Erythroblast (primary cell): Measurements from ENCODE around the gene UBE3C.

Source experiments
- GATA1 ChIP-seq: IDR thresholded peaks from 2 replicates; pipeline ENCODE4 v1.6.1; 2011; ENCODE audit warnings: low read depth, mild to moderate bottlenecking, control low read depth, low read length, moderate library complexity
- POLR2A ChIP-seq: IDR thresholded peaks from 2 replicates; pipeline ENCODE4 v1.6.1; 2011; ENCODE audit warnings: mild to moderate bottlenecking, low read length

GRCh38 chr7:157282141-157282801, 143.5 kb downstream of the UBE3C start:
- no peak for TF ChIP-seq POLR2A
- no peak for TF ChIP-seq GATA1
